Muscle layer of duodenum (tissue), 2 donors: ENCODE measurements around the gene HNRNPUL1.

Experiments
- H3K27ac ChIP-seq: one replicate; pipeline ENCODE4 v1.7.0; 2013; ENCODE audit warnings: mild to moderate bottlenecking, low read length
- H3K27me3 ChIP-seq: one replicate; pipeline ENCODE4 v1.7.0; 2013; ENCODE audit warnings: low read depth, mild to moderate bottlenecking, control low read depth, low read length
- H3K36me3 ChIP-seq, 2 donors: one replicate each; pipeline ENCODE4 v1.7.0; 2013; ENCODE audit warnings: low read length in 2 of 2, control low read depth in 1 of 2, mild to moderate bottlenecking in 1 of 2; ENCODE audit not compliant: insufficient read depth in 2 of 2, control insufficient read depth in 1 of 2
- H3K4me1 ChIP-seq, 2 donors: one replicate each; pipeline ENCODE4 v1.7.0; 2013; ENCODE audit warnings: low read length in 2 of 2, mild to moderate bottlenecking in 2 of 2, control low read depth in 1 of 2, moderate library complexity in 1 of 2; ENCODE audit not compliant: insufficient read depth in 2 of 2, control insufficient read depth in 1 of 2
- H3K4me3 ChIP-seq, 2 donors: one replicate each; pipeline ENCODE4 v1.7.0; 2013; ENCODE audit warnings: low read length in 2 of 2, low read depth in 1 of 2, mild to moderate bottlenecking in 1 of 2
- H3K9me3 ChIP-seq, 2 donors: one replicate each; pipeline ENCODE4 v1.7.0; 2013; ENCODE audit warnings: low read length in 2 of 2, control low read depth in 1 of 2, mild to moderate bottlenecking in 1 of 2; ENCODE audit not compliant: control insufficient read depth in 1 of 2
- donor health status: healthy.

The HNRNPUL1 gene

GRCh38 chr19:41316306-41316920, 52.2 kb downstream of the HNRNPUL1 start:
- Histone ChIP-seq H3K4me1 (peaks cover 0 to 14% of the 10 kb centered on the region in 2 donors), H3K36me3 (peaks cover 52 to 70% of the 10 kb centered on the region in 2 donors), H3K9me3 (no peaks in the 10 kb centered on the region), H3K27me3 (no peaks in the 10 kb centered on the region), H3K27ac (no peak overlapping the region), H3K4me3 (no peak overlapping the region)

- Histone ChIP-seq H3K36me3 (peaks cover 44 to 69% of the 10 kb centered on the region in 2 donors), H3K27me3 (no peaks in the 10 kb centered on the region), H3K4me3 (no peak overlapping the region), H3K4me1 (peaks cover 11 to 28% of the 10 kb centered on the region in 2 donors), H3K27ac (no peak overlapping the region), H3K9me3 (no peaks in the 10 kb centered on the region)
Observed at GRCh38 chr19:41318696-41319499, 54.7 kb downstream of the HNRNPUL1 start.

- Histone ChIP-seq H3K27me3 (no peaks in the 10 kb centered on the region), H3K9me3 (no peaks in the 10 kb centered on the region), H3K36me3 (peaks cover 44 to 73% of the 10 kb centered on the region in 2 donors), H3K4me3 (no peak overlapping the region), H3K4me1 (peaks cover 18 to 35% of the 10 kb centered on the region in 2 donors), H3K27ac (no peak overlapping the region)
Observed at GRCh38 chr19:41319500-41320184, 55.5 kb downstream of the HNRNPUL1 start.

GRCh38 chr19:41320185-41320518, 56.0 kb downstream of the HNRNPUL1 start:
- Histone ChIP-seq H3K9me3 (no peaks in the 10 kb centered on the region), H3K36me3 (peaks cover 44 to 73% of the 10 kb centered on the region in 2 donors), H3K27me3 (no peaks in the 10 kb centered on the region), H3K4me3 (no peak overlapping the region), H3K27ac (no peak overlapping the region), H3K4me1 (peaks cover 19 to 40% of the 10 kb centered on the region in 2 donors)

- H3K4me1 ChIP-seq = peaks cover 19 to 44% of the 10 kb centered on the region in 2 donors
- peaks cover 44 to 76% of the 10 kb centered on the region in 2 donors for H3K36me3 ChIP-seq
- H3K27ac ChIP-seq = no peak overlapping the region
- H3K27me3 ChIP-seq = no peaks in the 10 kb centered on the region
- H3K9me3 ChIP-seq = no peaks in the 10 kb centered on the region
- no peak overlapping the region for H3K4me3 ChIP-seq
Observed at GRCh38 chr19:41320568-41320967, 56.4 kb downstream of the HNRNPUL1 start.

GRCh38 chr19:41321204-41321599, 57.0 kb downstream of the HNRNPUL1 start:
- Histone ChIP-seq H3K27me3 (no peaks in the 10 kb centered on the region), H3K4me1 (peaks cover 22 to 50% of the 10 kb centered on the region in 2 donors), H3K4me3 (no peak overlapping the region), H3K36me3 (peaks cover 39 to 72% of the 10 kb centered on the region in 2 donors), H3K27ac (peak overlapping the region; percentile 67), H3K9me3 (no peaks in the 10 kb centered on the region)

GRCh38 chr19:41321600-41322270, 57.6 kb downstream of the HNRNPUL1 start:
- Histone ChIP-seq H3K9me3 (no peaks in the 10 kb centered on the region), H3K4me3 (no peak overlapping the region), H3K27me3 (no peaks in the 10 kb centered on the region), H3K36me3 (peaks cover 34 to 67% of the 10 kb centered on the region in 2 donors), H3K27ac (peak overlapping the region; percentile 67), H3K4me1 (peaks cover 25 to 53% of the 10 kb centered on the region in 2 donors)

GRCh38 chr19:41322451-41322850, 58.3 kb downstream of the HNRNPUL1 start:
- H3K27ac ChIP-seq = peak overlapping the region; percentile 67
- peaks cover 25 to 53% of the 10 kb centered on the region in 2 donors for H3K4me1 ChIP-seq
- H3K9me3 ChIP-seq = no peaks in the 10 kb centered on the region
- no peak overlapping the region for H3K4me3 ChIP-seq
- no peaks in the 10 kb centered on the region for H3K27me3 ChIP-seq
- peaks cover 27 to 61% of the 10 kb centered on the region in 2 donors for H3K36me3 ChIP-seq

GRCh38 chr19:41323023-41323422, 58.9 kb downstream of the HNRNPUL1 start:
- Histone ChIP-seq H3K4me3 (no peak overlapping the region), H3K27ac (peak overlapping the region; percentile 67)

GRCh38 chr19:41323430-41324125, 59.4 kb downstream of the HNRNPUL1 start:
- H3K9me3 ChIP-seq = no peaks in the 10 kb centered on the region
- H3K27me3 ChIP-seq = no peaks in the 10 kb centered on the region
- H3K4me3 ChIP-seq = no peak overlapping the region
- peaks cover 30 to 60% of the 10 kb centered on the region in 2 donors for H3K4me1 ChIP-seq
- H3K27ac ChIP-seq = peak overlapping the region; percentile 70
- H3K36me3 ChIP-seq = peaks cover 24 to 59% of the 10 kb centered on the region in 2 donors

More at GRCh38 chr19:41323023-41323422, 58.9 kb downstream of the HNRNPUL1 start:
- no peaks in the 10 kb centered on the region for H3K27me3 ChIP-seq
- peaks cover 27 to 54% of the 10 kb centered on the region in 2 donors for H3K4me1 ChIP-seq
- H3K36me3 ChIP-seq = peaks cover 27 to 59% of the 10 kb centered on the region in 2 donors
- no peaks in the 10 kb centered on the region for H3K9me3 ChIP-seq
